NT2/D1 (cell line): ENCODE measurements around the gene KCTD5.

Source experiments
- DNase-seq: peaks from one replicate; pipeline ENCODE4 v3.0.0-alpha.2; 2011; ENCODE audit warnings: low read depth, low spot score
- H3K27me3 ChIP-seq: 2 replicates; pipeline ENCODE4 v1.6.0; 2011; ENCODE audit warnings: mild to moderate bottlenecking; ENCODE audit not compliant: insufficient read length, insufficient read depth
- H3K36me3 ChIP-seq: 2 replicates; pipeline ENCODE4 v1.6.1; 2011; ENCODE audit warnings: mild to moderate bottlenecking, low read length, mixed read lengths; ENCODE audit not compliant: insufficient read depth, insufficient read length
- H3K4me1 ChIP-seq: 2 replicates; pipeline ENCODE4 v1.5.1; 2011; ENCODE audit not compliant: insufficient read depth, insufficient read length
- H3K4me3 ChIP-seq: 2 replicates; pipeline ENCODE4 v1.5.1; 2011; ENCODE audit warnings: low read depth; ENCODE audit not compliant: insufficient read length
- H3K9ac ChIP-seq: 2 replicates; pipeline ENCODE4 v1.6.0; 2011; ENCODE audit warnings: low read depth; ENCODE audit not compliant: insufficient read length
- H3K9me3 ChIP-seq: 2 replicates; pipeline ENCODE4 v1.5.1; 2011; ENCODE audit warnings: mild to moderate bottlenecking, low read length; ENCODE audit not compliant: insufficient read depth
- SUZ12 ChIP-seq: IDR thresholded peaks from 2 replicates; pipeline ENCODE4 v1.6.1; 2011; ENCODE audit not compliant: insufficient read length, insufficient read depth; ENCODE audit errors: extremely low read depth
- YY1 ChIP-seq: IDR thresholded peaks from 2 replicates; pipeline ENCODE4 v1.6.1; 2011; ENCODE audit not compliant: insufficient read length, insufficient read depth
- ZNF274 ChIP-seq: IDR thresholded peaks from 2 replicates; pipeline ENCODE4 v1.6.1; 2011; ENCODE audit warnings: mild to moderate bottlenecking, low read depth, low read length

KCTD5 gene

GRCh38 chr16:2745116-2745890, 63.0 kb downstream of the KCTD5 start:
- peak overlapping the region; percentile 53 for H3K9ac ChIP-seq
- H3K9me3 ChIP-seq, result no peaks in the 10 kb centered on the region
- no peaks in the 10 kb centered on the region for H3K27me3 ChIP-seq
- no peak for TF ChIP-seq SUZ12
- H3K36me3 ChIP-seq, result peaks cover 15% of the 10 kb centered on the region
- peaks cover 3% of the 10 kb centered on the region for H3K4me1 ChIP-seq
- H3K4me3 ChIP-seq, result no peak overlapping the region
- no peak for DNase-seq

GRCh38 chr16:2745961-2746360, 63.6 kb downstream of the KCTD5 start:
- H3K27me3 ChIP-seq, result no peaks in the 10 kb centered on the region
- no peak overlapping the region for H3K9ac ChIP-seq
- H3K36me3 ChIP-seq, result peaks cover 15% of the 10 kb centered on the region
- no peaks in the 10 kb centered on the region for H3K9me3 ChIP-seq
- no peak overlapping the region for H3K4me3 ChIP-seq
- no peak for DNase-seq
- TF ChIP-seq ZNF274 (no peak), YY1 (no peak), SUZ12 (no peak)
- H3K4me1 ChIP-seq, result peaks cover 3% of the 10 kb centered on the region

GRCh38 chr16:2748757-2749455, 66.6 kb downstream of the KCTD5 start:
- H3K4me3 ChIP-seq, result no peak overlapping the region
- H3K9me3 ChIP-seq, result no peaks in the 10 kb centered on the region
- TF ChIP-seq ZNF274 (no peak), SUZ12 (no peak), YY1 (no peak)

GRCh38 chr16:2749476-2749875, 67.2 kb downstream of the KCTD5 start:
- Histone ChIP-seq H3K4me1 (peaks cover 3% of the 10 kb centered on the region), H3K36me3 (peaks cover 25% of the 10 kb centered on the region), H3K4me3 (no peak overlapping the region), H3K9ac (no peak overlapping the region), H3K27me3 (no peaks in the 10 kb centered on the region), H3K9me3 (no peaks in the 10 kb centered on the region)
- DNase-seq, result no peak
- TF ChIP-seq ZNF274 (no peak), YY1 (no peak), SUZ12 (no peak)

More at GRCh38 chr16:2748757-2749455, 66.6 kb downstream of the KCTD5 start:
- Histone ChIP-seq H3K4me1 (peaks cover 3% of the 10 kb centered on the region), H3K9ac (no peak overlapping the region), H3K36me3 (peaks cover 21% of the 10 kb centered on the region), H3K27me3 (no peaks in the 10 kb centered on the region)
- no peak for DNase-seq

- Histone ChIP-seq H3K9ac (no peak overlapping the region), H3K27me3 (no peaks in the 10 kb centered on the region), H3K4me1 (peaks cover 3% of the 10 kb centered on the region), H3K36me3 (peaks cover 30% of the 10 kb centered on the region), H3K9me3 (no peaks in the 10 kb centered on the region), H3K4me3 (no peak overlapping the region)
- TF ChIP-seq SUZ12 (no peak), YY1 (no peak), ZNF274 (no peak)
- DNase-seq, result no peak
Observed at GRCh38 chr16:2749936-2750335, 67.6 kb downstream of the KCTD5 start.

- H3K9ac ChIP-seq, result peak overlapping the region; percentile 100
- H3K9me3 ChIP-seq, result no peaks in the 10 kb centered on the region
- H3K27me3 ChIP-seq, result no peaks in the 10 kb centered on the region
- peak; percentile 70 for DNase-seq
- no peak for TF ChIP-seq SUZ12
- TF ChIP-seq ZNF274, result no peak
- no peak for TF ChIP-seq YY1
- peaks cover 46% of the 10 kb centered on the region for H3K36me3 ChIP-seq
- peaks cover 8% of the 10 kb centered on the region for H3K4me1 ChIP-seq
- H3K4me3 ChIP-seq, result peak overlapping the region; percentile 98
Observed at GRCh38 chr16:2751577-2752034, 69.3 kb downstream of the KCTD5 start.

GRCh38 chr16:2752035-2752849, 69.9 kb downstream of the KCTD5 start, which contains the start of gene SRRM2:
SRRM2 (plus strand) TSS chr16:2752638; CDS start chr16:2756365, 3,727 bp downstream.
- TF ChIP-seq ZNF274 (no peak), YY1 (peak; percentile 94), SUZ12 (no peak)
- no peaks in the 10 kb centered on the region for H3K27me3 ChIP-seq
- peak; percentile 95 for DNase-seq
- H3K4me3 ChIP-seq, result peak within 1 kb of the TSS; percentile 98
- H3K9me3 ChIP-seq, result no peaks in the 10 kb centered on the region
- H3K9ac ChIP-seq, result peak within 1 kb of the TSS; percentile 100
- H3K4me1 ChIP-seq, result peaks cover 8% of the 10 kb centered on the region
- peaks cover 53% of the 10 kb centered on the region for H3K36me3 ChIP-seq
